ENCODE data around the gene TPSD1. TPM values are rescaled to one million over a fixed set of nuclear protein-coding genes. Genes with fewer than 3 reads are reported as not detected.
"Not testable (repeated sequence)": the region's sequence is repeated elsewhere in the genome, so short reads cannot be mapped to it uniquely, and the experiment has no call there.

The TPSD1 gene
- total RNA-seq, 1 donor from 2014 or later, result not detected

DNA sequence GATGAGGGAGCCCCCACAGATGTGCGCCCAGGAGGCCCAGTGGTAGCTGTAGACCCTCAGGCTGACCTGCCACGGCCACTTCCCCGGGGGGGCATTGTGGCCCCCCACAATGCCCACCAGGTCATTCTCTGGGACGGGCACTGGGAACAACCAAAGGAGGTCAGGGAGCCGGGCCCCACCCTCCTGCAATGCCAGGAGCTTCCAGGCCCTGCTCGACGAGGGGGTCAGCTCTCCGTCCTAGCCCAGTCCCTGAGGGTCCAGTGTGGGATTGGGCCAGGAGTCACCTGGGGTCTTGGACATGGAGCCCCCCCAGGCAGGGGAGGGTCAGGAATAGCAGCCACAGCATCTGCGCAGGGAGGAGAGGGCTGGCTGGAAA lies 7.0 kb downstream of the TPSD1 start:
- Histone ChIP-seq H3K9ac (ENCODE audit: low read depth in 1 of 3, low read length in 3 of 3) (no peak overlapping the region), H3K27me3 (ENCODE audit: control insufficient read depth in 3 of 3, insufficient read depth in 3 of 3, low read length in 3 of 3) (peaks cover 43 to 53% (median 49%) of the 10 kb centered on the region in 3 donors), H3K4me1 (ENCODE audit: control insufficient read depth in 3 of 3, insufficient read depth in 3 of 3, low read length in 3 of 3) (no peaks in the 10 kb centered on the region), H3K9me3 (ENCODE audit: control insufficient read depth in 3 of 3, low read length in 3 of 3) (peaks cover 0 to 2% (median 0%) of the 10 kb centered on the region in 3 donors), H3K27ac (ENCODE audit: low read depth, low read length) (no peak overlapping the region), H3K4me3 (ENCODE audit: low read length in 3 of 3) (no peak overlapping the region), H3K36me3 (ENCODE audit: control insufficient read depth in 3 of 3, insufficient read depth in 3 of 3, low read length in 3 of 3) (no peaks in the 10 kb centered on the region)

DNA sequence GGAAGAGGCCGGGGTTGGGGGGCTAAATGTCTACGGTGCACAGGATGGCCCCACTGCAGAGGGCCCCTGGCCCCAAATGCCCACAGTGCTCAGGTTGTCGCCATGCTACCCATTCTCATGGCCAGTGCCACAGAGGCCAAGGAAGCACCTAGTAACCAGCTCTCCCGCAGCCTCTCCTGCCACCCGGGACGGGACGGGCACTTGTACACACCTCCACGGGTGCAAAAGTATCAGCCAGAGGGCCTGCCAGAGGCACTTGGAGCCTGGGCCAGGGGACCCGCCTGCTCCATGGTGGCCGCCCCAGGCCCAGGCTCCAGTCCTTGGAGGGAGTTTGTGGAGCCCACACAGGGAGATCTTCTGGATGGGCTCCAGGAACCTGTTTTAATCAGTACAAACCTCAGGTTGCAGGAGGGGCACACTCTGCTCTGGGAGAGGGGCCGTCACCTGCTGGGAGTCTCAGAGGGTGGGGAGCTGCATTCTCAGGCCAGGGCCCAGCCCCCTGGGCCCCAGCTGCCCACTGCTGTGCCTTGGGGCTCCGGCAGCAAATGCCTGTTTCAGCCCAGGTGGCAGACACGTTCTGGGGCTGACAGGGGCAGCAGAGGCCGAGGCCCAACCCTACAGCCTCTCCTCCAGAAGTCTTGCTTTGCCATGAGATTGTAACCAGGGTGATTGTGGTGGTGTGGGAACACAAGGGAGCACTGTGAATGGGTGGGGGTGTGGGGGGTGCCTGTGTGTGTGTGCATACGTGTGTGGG lies 7.9 kb downstream of the TPSD1 start:
- H3K4me3 ChIP-seq (ENCODE audit: low read length in 3 of 3), result no peak overlapping the region
- peaks cover 0 to 2% (median 0%) of the 10 kb centered on the region in 3 donors for H3K9me3 ChIP-seq (ENCODE audit: control insufficient read depth in 3 of 3, low read length in 3 of 3)
- peaks cover 39 to 52% (median 49%) of the 10 kb centered on the region in 3 donors for H3K27me3 ChIP-seq (ENCODE audit: control insufficient read depth in 3 of 3, insufficient read depth in 3 of 3, low read length in 3 of 3)
- no peaks in the 10 kb centered on the region for H3K4me1 ChIP-seq (ENCODE audit: control insufficient read depth in 3 of 3, insufficient read depth in 3 of 3, low read length in 3 of 3)
- no peak overlapping the region for H3K9ac ChIP-seq (ENCODE audit: low read depth in 1 of 3, low read length in 3 of 3)
- no peak overlapping the region for H3K27ac ChIP-seq (ENCODE audit: low read depth, low read length)
- H3K36me3 ChIP-seq (ENCODE audit: control insufficient read depth in 3 of 3, insufficient read depth in 3 of 3, low read length in 3 of 3), result no peaks in the 10 kb centered on the region

DNA sequence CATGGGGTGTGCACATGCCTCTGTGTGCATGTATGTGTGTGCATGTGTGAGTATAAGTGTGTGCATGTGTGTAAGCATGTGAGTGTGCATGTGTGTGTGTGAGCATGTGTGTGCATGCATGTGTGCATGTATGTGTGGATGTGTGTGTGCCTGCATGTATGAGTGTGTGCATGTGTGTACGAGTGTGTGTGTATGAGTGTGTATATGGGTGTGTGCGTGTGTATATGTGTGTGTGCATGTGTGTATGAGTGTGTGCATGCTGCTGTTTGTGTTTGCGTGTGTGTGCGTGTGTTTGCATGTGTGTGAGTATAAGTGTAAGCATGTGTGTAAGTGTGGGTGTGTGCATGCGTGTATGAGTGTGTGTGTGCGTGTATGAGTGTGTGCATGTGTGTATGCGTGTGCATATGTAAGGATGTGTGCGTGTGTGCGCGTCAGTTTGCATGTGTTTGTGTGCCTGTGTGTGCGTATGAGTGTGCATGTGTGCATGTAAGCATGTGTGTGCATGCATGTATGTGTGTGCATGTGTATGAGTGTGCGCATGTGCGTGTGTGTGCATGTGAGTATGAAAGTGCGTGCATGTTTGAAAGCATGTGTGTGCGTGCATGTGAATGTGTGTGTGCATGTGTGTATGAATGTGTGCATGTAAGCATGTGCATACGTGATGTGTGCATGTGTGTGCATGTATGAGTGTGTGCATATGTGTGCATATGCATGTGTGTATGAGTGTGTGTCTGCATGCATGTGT lies 8.6 kb downstream of the TPSD1 start:
- Histone ChIP-seq H3K36me3 (ENCODE audit: control insufficient read depth in 3 of 3, insufficient read depth in 3 of 3, low read length in 3 of 3) (no peaks in the 10 kb centered on the region), H3K27ac (ENCODE audit: low read depth, low read length) (no peak overlapping the region), H3K4me3 (ENCODE audit: low read length in 3 of 3) (no peak overlapping the region), H3K27me3 (ENCODE audit: control insufficient read depth in 3 of 3, insufficient read depth in 3 of 3, low read length in 3 of 3) (peaks cover 31 to 44% (median 41%) of the 10 kb centered on the region in 3 donors), H3K4me1 (ENCODE audit: control insufficient read depth in 3 of 3, insufficient read depth in 3 of 3, low read length in 3 of 3) (no peaks in the 10 kb centered on the region), H3K9ac (ENCODE audit: low read depth in 1 of 3, low read length in 3 of 3) (no peak overlapping the region), H3K9me3 (ENCODE audit: control insufficient read depth in 3 of 3, low read length in 3 of 3) (peaks cover 0 to 2% (median 0%) of the 10 kb centered on the region in 3 donors)

DNA sequence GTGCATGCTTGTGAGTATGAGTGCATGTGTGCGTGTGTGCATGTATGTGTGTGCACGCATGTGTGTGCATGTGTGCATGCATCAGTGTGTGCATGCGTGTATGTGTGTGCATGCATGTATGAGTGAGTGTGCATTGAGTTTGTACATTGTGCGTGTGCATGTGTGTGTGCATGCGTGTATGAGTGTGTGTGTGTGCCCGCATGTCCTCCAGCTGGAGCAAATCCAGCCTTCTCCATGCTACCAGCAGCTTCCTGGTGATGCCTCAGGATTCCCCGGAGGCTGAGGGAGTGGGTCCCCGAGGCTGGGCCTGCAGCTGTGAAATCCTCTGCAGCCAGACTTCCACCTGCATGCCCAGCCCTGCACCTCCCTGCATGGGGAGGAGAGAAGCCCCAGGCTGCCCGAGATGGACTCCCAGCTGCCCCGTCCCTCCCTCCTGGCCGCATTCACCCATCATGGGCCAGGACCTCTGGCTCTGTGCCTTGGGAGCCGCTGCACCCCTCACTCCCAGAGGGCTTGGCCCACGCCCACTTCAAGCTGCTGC lies 9.3 kb downstream of the TPSD1 start:
- Histone ChIP-seq H3K4me3 (ENCODE audit: low read length in 3 of 3) (no peak overlapping the region), H3K27ac (ENCODE audit: low read depth, low read length) (no peak overlapping the region), H3K9ac (ENCODE audit: low read depth in 1 of 3, low read length in 3 of 3) (no peak overlapping the region), H3K27me3 (ENCODE audit: control insufficient read depth in 3 of 3, insufficient read depth in 3 of 3, low read length in 3 of 3) (peaks cover 25 to 38% (median 35%) of the 10 kb centered on the region in 3 donors), H3K9me3 (ENCODE audit: control insufficient read depth in 3 of 3, low read length in 3 of 3) (peaks cover 0 to 2% (median 0%) of the 10 kb centered on the region in 3 donors), H3K36me3 (ENCODE audit: control insufficient read depth in 3 of 3, insufficient read depth in 3 of 3, low read length in 3 of 3) (no peaks in the 10 kb centered on the region), H3K4me1 (ENCODE audit: control insufficient read depth in 3 of 3, insufficient read depth in 3 of 3, low read length in 3 of 3) (no peaks in the 10 kb centered on the region)

DNA sequence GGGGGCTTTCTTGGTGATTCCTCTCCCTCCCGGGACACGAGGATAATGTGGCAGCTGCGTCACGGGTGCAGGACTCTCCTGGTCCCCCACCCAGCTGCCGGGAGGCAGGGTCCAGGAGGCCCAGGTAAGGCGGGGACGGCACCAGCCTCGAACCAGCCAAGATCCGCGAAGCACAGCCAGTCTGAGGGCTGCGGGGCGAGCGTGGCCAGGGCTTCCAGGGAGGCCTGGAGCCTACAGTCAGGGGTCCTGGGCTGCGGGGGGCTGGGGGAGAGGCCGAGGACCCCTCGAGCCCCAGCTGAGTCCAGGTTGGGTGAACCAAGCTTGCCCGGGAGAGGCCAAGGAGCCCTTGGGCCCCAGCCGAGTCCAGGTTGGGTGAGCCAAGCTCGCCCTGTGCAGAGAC lies 10.0 kb downstream of the TPSD1 start:
- Histone ChIP-seq H3K9ac (ENCODE audit: low read depth in 1 of 3, low read length in 3 of 3) (no peak overlapping the region), H3K27ac (ENCODE audit: low read depth, low read length) (no peak overlapping the region), H3K36me3 (ENCODE audit: control insufficient read depth in 3 of 3, insufficient read depth in 3 of 3, low read length in 3 of 3) (no peaks in the 10 kb centered on the region), H3K4me1 (ENCODE audit: control insufficient read depth in 3 of 3, insufficient read depth in 3 of 3, low read length in 3 of 3) (no peaks in the 10 kb centered on the region), H3K4me3 (ENCODE audit: low read length in 3 of 3) (no peak overlapping the region), H3K9me3 (ENCODE audit: control insufficient read depth in 3 of 3, low read length in 3 of 3) (peaks cover 0 to 2% (median 0%) of the 10 kb centered on the region in 3 donors), H3K27me3 (ENCODE audit: control insufficient read depth in 3 of 3, insufficient read depth in 3 of 3, low read length in 3 of 3) (peaks cover 18 to 31% (median 28%) of the 10 kb centered on the region in 3 donors)

DNA sequence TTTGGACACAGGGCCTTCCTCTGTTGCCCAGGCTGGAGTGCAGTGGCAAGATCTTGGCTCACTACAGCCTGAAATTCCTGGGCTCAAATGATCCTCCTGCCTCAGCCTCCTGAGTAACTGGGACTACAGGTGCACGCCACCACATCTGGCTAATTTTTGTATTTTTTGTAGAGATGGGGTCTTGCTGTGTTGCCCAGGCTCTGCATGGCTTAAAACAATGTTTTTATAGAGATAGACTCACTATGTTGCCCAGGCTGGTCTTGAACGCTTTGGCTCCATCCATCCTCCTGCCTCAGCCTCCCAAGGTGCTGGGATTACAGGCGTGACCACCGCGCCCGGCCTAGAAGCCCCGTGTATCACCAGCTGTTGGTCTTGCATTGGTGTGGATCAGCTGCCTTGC lies 13.5 kb downstream of the TPSD1 start:
- not testable (repeated sequence) for H3K36me3 ChIP-seq (ENCODE audit: control insufficient read depth in 3 of 3, insufficient read depth in 3 of 3, low read length in 3 of 3); H3K4me1 ChIP-seq (ENCODE audit: control insufficient read depth in 3 of 3, insufficient read depth in 3 of 3, low read length in 3 of 3); H3K27ac ChIP-seq (ENCODE audit: low read depth, low read length); H3K4me3 ChIP-seq (ENCODE audit: low read length in 3 of 3); H3K9me3 ChIP-seq (ENCODE audit: control insufficient read depth in 3 of 3, low read length in 3 of 3); H3K9ac ChIP-seq (ENCODE audit: low read depth in 1 of 3, low read length in 3 of 3)
- H3K27me3 ChIP-seq (ENCODE audit: control insufficient read depth in 3 of 3, insufficient read depth in 3 of 3, low read length in 3 of 3), result peaks cover 4 to 18% (median 11%) of the 10 kb centered on the region in 3 donors

DNA sequence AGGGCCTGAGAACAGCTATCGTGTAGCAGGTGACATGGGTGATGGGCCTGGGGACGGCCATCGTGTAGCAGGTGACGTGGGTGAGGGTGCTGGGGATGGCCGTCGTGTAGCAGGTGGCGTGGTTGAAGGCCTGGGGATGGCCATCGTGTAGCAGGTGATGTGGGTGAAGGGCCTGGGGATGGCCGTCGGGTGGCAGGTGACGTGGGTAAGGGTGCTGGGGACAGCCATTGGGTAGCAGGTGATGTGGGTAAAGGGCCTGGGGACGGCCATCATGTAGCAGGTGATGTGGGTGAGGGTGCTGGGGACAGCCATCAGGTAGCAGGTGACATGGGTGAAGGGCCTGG lies 15.5 kb downstream of the TPSD1 start:
- Histone ChIP-seq H3K36me3 (ENCODE audit: control insufficient read depth in 3 of 3, insufficient read depth in 3 of 3, low read length in 3 of 3) (no peaks in the 10 kb centered on the region), H3K27me3 (ENCODE audit: control insufficient read depth in 3 of 3, insufficient read depth in 3 of 3, low read length in 3 of 3) (peaks cover 15 to 26% (median 17%) of the 10 kb centered on the region in 3 donors), H3K4me1 (ENCODE audit: control insufficient read depth in 3 of 3, insufficient read depth in 3 of 3, low read length in 3 of 3) (no peaks in the 10 kb centered on the region), H3K9me3 (ENCODE audit: control insufficient read depth in 3 of 3, low read length in 3 of 3) (no peaks in the 10 kb centered on the region), H3K9ac (ENCODE audit: low read depth in 1 of 3, low read length in 3 of 3) (no peak overlapping the region), H3K4me3 (ENCODE audit: low read length in 3 of 3) (no peak overlapping the region), H3K27ac (ENCODE audit: low read depth, low read length) (no peak overlapping the region)

DNA sequence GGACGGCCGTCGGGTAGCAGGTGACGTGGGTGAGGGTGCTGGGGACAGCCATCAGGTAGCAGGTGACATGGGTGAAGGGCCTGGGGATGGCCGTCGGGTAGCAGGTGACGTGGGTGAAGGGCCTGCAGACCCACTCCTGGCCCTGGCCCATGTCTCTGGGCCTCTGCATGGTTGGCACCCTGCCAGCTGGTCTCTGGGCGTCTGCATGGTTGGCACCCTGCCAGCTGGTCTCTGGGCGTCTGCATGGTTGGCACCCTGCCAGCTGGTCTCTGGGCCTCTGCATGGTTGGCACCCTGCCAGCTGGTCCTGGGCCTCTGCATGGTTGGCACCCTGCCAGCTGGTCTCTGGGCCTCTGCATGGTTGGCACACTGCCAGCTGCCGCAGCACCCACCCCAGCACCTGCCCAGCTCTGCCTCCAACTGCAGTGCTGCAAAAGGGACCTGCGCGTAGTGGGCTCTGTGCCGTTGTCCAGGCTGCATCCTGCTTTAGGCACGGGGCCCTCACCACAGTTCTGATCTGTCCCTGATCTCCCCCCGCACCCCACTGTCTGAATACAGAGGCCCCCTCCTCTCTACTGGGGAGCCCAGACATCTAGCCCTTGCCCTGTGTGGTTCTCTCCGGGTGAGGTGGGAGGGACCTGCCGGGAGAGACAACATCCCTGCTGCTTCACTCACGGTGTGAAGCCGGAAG lies 16.0 kb downstream of the TPSD1 start:
- H3K36me3 ChIP-seq (ENCODE audit: control insufficient read depth in 3 of 3, insufficient read depth in 3 of 3, low read length in 3 of 3); H3K4me1 ChIP-seq (ENCODE audit: control insufficient read depth in 3 of 3, insufficient read depth in 3 of 3, low read length in 3 of 3); H3K9me3 ChIP-seq (ENCODE audit: control insufficient read depth in 3 of 3, low read length in 3 of 3); H3K4me3 ChIP-seq (ENCODE audit: low read length in 3 of 3); H3K9ac ChIP-seq (ENCODE audit: low read depth in 1 of 3, low read length in 3 of 3); H3K27ac ChIP-seq (ENCODE audit: low read depth, low read length): not testable (repeated sequence)
- H3K27me3 ChIP-seq (ENCODE audit: control insufficient read depth in 3 of 3, insufficient read depth in 3 of 3, low read length in 3 of 3), result peaks cover 15 to 28% (median 16%) of the 10 kb centered on the region in 3 donors

DNA sequence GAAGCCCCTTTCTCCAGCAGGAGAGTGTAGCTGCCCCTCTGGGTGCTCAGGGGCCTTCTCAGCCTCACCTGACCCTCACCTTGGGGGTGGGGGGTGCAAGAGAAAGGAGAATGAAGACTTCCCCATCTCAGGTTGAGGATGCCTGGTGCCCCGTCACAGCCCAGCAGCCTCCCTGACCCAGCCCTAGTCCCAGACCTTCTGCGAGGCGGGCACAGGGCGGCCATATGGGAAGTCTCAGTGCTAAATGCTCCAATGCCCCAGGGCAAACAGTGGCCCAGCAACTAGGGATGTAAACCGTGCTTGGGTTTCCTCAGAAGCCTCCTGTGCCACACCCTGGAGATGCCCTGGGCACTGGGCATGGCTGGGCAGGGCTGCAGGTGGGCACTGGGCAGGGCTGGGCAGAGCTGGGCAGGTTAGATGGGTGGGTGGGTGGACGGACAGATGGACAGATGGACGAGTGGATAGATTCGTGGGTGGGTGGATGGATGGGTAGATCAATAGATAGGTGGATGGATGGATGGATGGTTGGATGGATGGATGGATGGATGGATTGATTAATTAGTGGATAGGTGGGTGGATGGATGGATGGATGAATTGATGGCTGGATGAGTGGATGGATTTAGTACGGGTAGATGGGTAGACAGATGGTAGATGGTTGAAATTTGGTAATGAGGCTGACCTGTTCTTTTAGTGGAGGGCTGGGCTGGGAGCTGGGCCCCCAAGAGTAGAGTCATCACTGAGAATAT lies 16.8 kb downstream of the TPSD1 start:
- no peaks in the 10 kb centered on the region for H3K4me1 ChIP-seq (ENCODE audit: control insufficient read depth in 3 of 3, insufficient read depth in 3 of 3, low read length in 3 of 3)
- no peak overlapping the region for H3K4me3 ChIP-seq (ENCODE audit: low read length in 3 of 3)
- peaks cover 22 to 34% (median 23%) of the 10 kb centered on the region in 3 donors for H3K27me3 ChIP-seq (ENCODE audit: control insufficient read depth in 3 of 3, insufficient read depth in 3 of 3, low read length in 3 of 3)
- no peaks in the 10 kb centered on the region for H3K36me3 ChIP-seq (ENCODE audit: control insufficient read depth in 3 of 3, insufficient read depth in 3 of 3, low read length in 3 of 3)
- H3K9ac ChIP-seq (ENCODE audit: low read depth in 1 of 3, low read length in 3 of 3), result no peak overlapping the region
- no peaks in the 10 kb centered on the region for H3K9me3 ChIP-seq (ENCODE audit: control insufficient read depth in 3 of 3, low read length in 3 of 3)
- H3K27ac ChIP-seq (ENCODE audit: low read depth, low read length), result no peak overlapping the region
